Activated CD8-positive, alpha-beta memory T cell treated with anti-CD3 and anti-CD28 coated beads, Interleukin-2, amount 50 U/mL, for 24 hours (primary cell): ENCODE measurements around the gene FNIP1.
"Not testable (repeated sequence)": the region's sequence is repeated elsewhere in the genome, so short reads cannot be mapped to it uniquely, and the experiment has no call there.

ENCODE experiments used
- DNase-seq: peaks from one replicate; pipeline ENCODE4 v3.0.0-alpha.2; 2020; ENCODE audit errors: extremely low read depth

FNIP1 gene

GRCh38 chr5:131786900-131787692 lies 9.7 kb downstream of the FNIP1 start:
- DNase-seq: no peak

GRCh38 chr5:131786036-131786435 lies 10.8 kb downstream of the FNIP1 start:
- DNase-seq: no peak

GRCh38 chr5:131783874-131784273 lies 12.9 kb downstream of the FNIP1 start:
- no peak for DNase-seq

- DNase-seq: no peak
These were observed 13.5 kb downstream of the FNIP1 start for GRCh38 chr5:131783357-131783756.

- no peak for DNase-seq
These were observed 14.1 kb downstream of the FNIP1 start for GRCh38 chr5:131782717-131783116.

- DNase-seq: not testable (repeated sequence)
These were observed 18.7 kb downstream of the FNIP1 start for GRCh38 chr5:131778141-131778540.

GRCh38 chr5:131776450-131776849 lies 20.4 kb downstream of the FNIP1 start:
- DNase-seq: no peak

GRCh38 chr5:131774652-131775367 lies 22.0 kb downstream of the FNIP1 start:
- DNase-seq: no peak

- DNase-seq: no peak
These were observed 23.0 kb downstream of the FNIP1 start for GRCh38 chr5:131773805-131774204.

- no peak for DNase-seq
These were observed 25.1 kb downstream of the FNIP1 start for GRCh38 chr5:131771692-131772091.

GRCh38 chr5:131769961-131770360 lies 26.9 kb downstream of the FNIP1 start:
- no peak for DNase-seq

- DNase-seq: no peak
These were observed 27.5 kb downstream of the FNIP1 start for GRCh38 chr5:131769336-131769735.

GRCh38 chr5:131767891-131768290 lies 28.9 kb downstream of the FNIP1 start:
- no peak for DNase-seq

- DNase-seq: no peak
These were observed 30.1 kb downstream of the FNIP1 start for GRCh38 chr5:131766689-131767088.

GRCh38 chr5:131765261-131765660 lies 31.6 kb downstream of the FNIP1 start:
- no peak for DNase-seq

GRCh38 chr5:131763968-131764367 lies 32.8 kb downstream of the FNIP1 start:
- DNase-seq: no peak

- no peak for DNase-seq
These were observed 36.0 kb downstream of the FNIP1 start for GRCh38 chr5:131760793-131761192.

- no peak for DNase-seq
These were observed 37.1 kb downstream of the FNIP1 start for GRCh38 chr5:131759704-131760103.

- DNase-seq: no peak
These were observed 38.3 kb downstream of the FNIP1 start for GRCh38 chr5:131758520-131758900.

GRCh38 chr5:131757830-131758519 lies 38.8 kb downstream of the FNIP1 start:
- DNase-seq: no peak

GRCh38 chr5:131756942-131757341 lies 39.9 kb downstream of the FNIP1 start:
- DNase-seq: no peak

- no peak for DNase-seq
These were observed 42.5 kb downstream of the FNIP1 start for GRCh38 chr5:131754363-131754762.

- DNase-seq: no peak
These were observed 45.3 kb downstream of the FNIP1 start for GRCh38 chr5:131751506-131751905.
